NCI-H2171 (cell line): ENCODE results near the gene MAN2A1.
"Not testable (repeated sequence)": the region's sequence is repeated elsewhere in the genome, so short reads cannot be mapped to it uniquely, and the experiment has no call there.

Experiments
- DNase-seq: peaks from one replicate; lab custom pipeline; 2025; lab: John Stamatoyannopoulos, UW

Gene MAN2A1

GRCh38 chr5:109756543-109757185, 66.9 kb downstream of the MAN2A1 start:
- no peak for DNase-seq

GRCh38 chr5:109757490-109757889, 67.8 kb downstream of the MAN2A1 start:
- DNase-seq, result no peak

GRCh38 chr5:109759306-109759705, 69.6 kb downstream of the MAN2A1 start:
- no peak for DNase-seq

- DNase-seq, result not testable (repeated sequence)
Measured at GRCh38 chr5:109760130-109760529, 70.4 kb downstream of the MAN2A1 start.

- no peak for DNase-seq
Measured at GRCh38 chr5:109762821-109763220, 73.1 kb downstream of the MAN2A1 start.

- no peak for DNase-seq
Measured at GRCh38 chr5:109767184-109767995, 77.7 kb downstream of the MAN2A1 start.

- DNase-seq, result no peak
Measured at GRCh38 chr5:109767997-109768396, 78.3 kb downstream of the MAN2A1 start.

GRCh38 chr5:109769597-109770291, 80.0 kb downstream of the MAN2A1 start:
- no peak for DNase-seq

GRCh38 chr5:109775130-109775529, 85.4 kb downstream of the MAN2A1 start:
- DNase-seq, result no peak

GRCh38 chr5:109779036-109779735, 89.5 kb downstream of the MAN2A1 start:
- DNase-seq, result no peak

GRCh38 chr5:109784687-109785086, 95.0 kb downstream of the MAN2A1 start:
- DNase-seq, result no peak

- no peak for DNase-seq
Measured at GRCh38 chr5:109786206-109786855, 96.6 kb downstream of the MAN2A1 start.

- DNase-seq, result no peak
Measured at GRCh38 chr5:109788596-109788995, 98.9 kb downstream of the MAN2A1 start.

- no peak for DNase-seq
Measured at GRCh38 chr5:109792613-109793012, 102.9 kb downstream of the MAN2A1 start.

- no peak for DNase-seq
Measured at GRCh38 chr5:109803854-109804253, 114.1 kb downstream of the MAN2A1 start.

- no peak for DNase-seq
Measured at GRCh38 chr5:109805472-109805871, 115.7 kb downstream of the MAN2A1 start.

GRCh38 chr5:109805883-109806282, 116.2 kb downstream of the MAN2A1 start:
- DNase-seq, result no peak

- no peak for DNase-seq
Measured at GRCh38 chr5:109812698-109813097, 123.0 kb downstream of the MAN2A1 start.

GRCh38 chr5:109816732-109817131, 127.0 kb downstream of the MAN2A1 start:
- no peak for DNase-seq

GRCh38 chr5:109819878-109820277, 130.2 kb downstream of the MAN2A1 start:
- DNase-seq, result no peak

- no peak for DNase-seq
Measured at GRCh38 chr5:109823597-109823996, 133.9 kb downstream of the MAN2A1 start.

- DNase-seq, result no peak
Measured at GRCh38 chr5:109825450-109825849, 135.7 kb downstream of the MAN2A1 start.
